Trophoblast cell (in vitro differentiated cells and primary cell): Measurements from ENCODE around the gene INAVA.

ENCODE experiments used
- DNase-seq, 2 donors: peaks; one replicate each; pipeline ENCODE4 v3.0.0-alpha.2; 2016
- H2AFZ ChIP-seq: 2 replicates; pipeline ENCODE4 v1.6.1; 2013; ENCODE audit warnings: low read length, moderate library complexity, mild to moderate bottlenecking; ENCODE audit not compliant: insufficient read depth, poor library complexity
- H2AK5ac ChIP-seq: 2 replicates; pipeline ENCODE4 v1.6.1; 2013; ENCODE audit warnings: mild to moderate bottlenecking, low read length
- H2BK120ac ChIP-seq: 2 replicates; pipeline ENCODE4 v1.6.1; 2013; ENCODE audit warnings: low read length, mild to moderate bottlenecking, moderate library complexity; ENCODE audit not compliant: insufficient read depth, poor library complexity
- H2BK12ac ChIP-seq: 2 replicates; pipeline ENCODE4 v1.6.1; 2013; ENCODE audit warnings: mild to moderate bottlenecking, low read length, moderate library complexity
- H2BK5ac ChIP-seq: 2 replicates; pipeline ENCODE4 v1.6.1; 2013; ENCODE audit warnings: low read length, low read depth, moderate library complexity, mild to moderate bottlenecking; ENCODE audit not compliant: poor library complexity
- H3K14ac ChIP-seq: 2 replicates; pipeline ENCODE4 v1.6.1; 2013; ENCODE audit warnings: mild to moderate bottlenecking, low read length
- H3K18ac ChIP-seq: 2 replicates; pipeline ENCODE4 v1.6.1; 2013; ENCODE audit warnings: mild to moderate bottlenecking, low read length
- H3K23ac ChIP-seq: 2 replicates; pipeline ENCODE4 v1.6.1; 2013; ENCODE audit warnings: low read length
- H3K27ac ChIP-seq: 2 replicates; pipeline ENCODE4 v1.5.1; 2013; ENCODE audit warnings: low read depth, mild to moderate bottlenecking, inconsistent platforms, low read length, moderate library complexity
- H3K27me3 ChIP-seq: 2 replicates; pipeline ENCODE4 v1.6.1; 2013; ENCODE audit warnings: inconsistent platforms, mild to moderate bottlenecking, low read length, moderate library complexity; ENCODE audit not compliant: insufficient read depth
- H3K36me3 ChIP-seq, 2 experiments: 1 replicate in 1 of 2; 2 replicates in 1 of 2; pipeline ENCODE4 v1.6.1; 2013; ENCODE audit warnings: low read length in 2 of 2, mild to moderate bottlenecking in 2 of 2, moderate library complexity in 1 of 2; ENCODE audit not compliant: insufficient read depth in 2 of 2, control insufficient read depth in 1 of 2
- H3K4ac ChIP-seq: 2 replicates; pipeline ENCODE4 v1.6.1; 2013; ENCODE audit warnings: low read depth, mild to moderate bottlenecking, low read length, moderate library complexity
- H3K4me1 ChIP-seq, 2 experiments: 1 replicate in 1 of 2; 2 replicates in 1 of 2; pipeline ENCODE4 v1.6.1; 2013; ENCODE audit warnings: low read length in 2 of 2, mild to moderate bottlenecking in 2 of 2, moderate library complexity in 1 of 2; ENCODE audit not compliant: insufficient read depth in 2 of 2, control insufficient read depth in 1 of 2
- H3K4me2 ChIP-seq: 2 replicates; pipeline ENCODE4 v1.6.1; 2013; ENCODE audit warnings: inconsistent platforms, mild to moderate bottlenecking, low read length, moderate library complexity
- H3K4me3 ChIP-seq: 2 replicates; pipeline ENCODE4 v1.5.1; 2013; ENCODE audit warnings: mild to moderate bottlenecking, low read depth, low read length, inconsistent platforms
- H3K79me1 ChIP-seq: one replicate; pipeline ENCODE4 v1.6.1; 2013; ENCODE audit warnings: low read length
- H3K79me2 ChIP-seq: 2 replicates; pipeline ENCODE4 v1.6.1; 2013; ENCODE audit warnings: low read length, mild to moderate bottlenecking; ENCODE audit not compliant: control insufficient read depth, insufficient read depth, poor library complexity
- H3K9ac ChIP-seq: 2 replicates; pipeline ENCODE4 v1.6.1; 2013; ENCODE audit warnings: mild to moderate bottlenecking, low read length
- H3K9me3 ChIP-seq: 2 replicates; pipeline ENCODE4 v1.6.1; 2013; ENCODE audit warnings: low read depth, mild to moderate bottlenecking, control low read depth, inconsistent platforms, low read length; ENCODE audit not compliant: insufficient read depth
- H4K12ac ChIP-seq: 2 replicates; pipeline ENCODE4 v1.6.1; 2013; ENCODE audit warnings: low read depth, mild to moderate bottlenecking, low read length, moderate library complexity
- H4K8ac ChIP-seq: 2 replicates; pipeline ENCODE4 v1.6.1; 2013; ENCODE audit warnings: low read depth, mild to moderate bottlenecking, low read length, moderate library complexity
- H4K91ac ChIP-seq: one replicate; pipeline ENCODE4 v1.6.1; 2013; ENCODE audit warnings: low read depth, mild to moderate bottlenecking, low read length, moderate library complexity
- WGBS: extraction: QIAGEN DNeasy Blood & Tissue Kit; methylation state at CpG from one replicate; pipeline ENCODE4 v1.1.7; 2013; ENCODE audit warnings: missing lambda C conversion rate; ENCODE audit not compliant: insufficient read length, insufficient coverage; ENCODE audit errors: extremely low coverage; 5-methylcytosine and 5-hydroxymethylcytosine counted together

Gene INAVA

GRCh38 chr1:200873671-200874397, 20.9 kb upstream of the INAVA start:
- Histone ChIP-seq H3K9me3 (no peaks in the 10 kb centered on the region), H2BK120ac (no peak overlapping the region), H4K91ac (no peak overlapping the region), H3K14ac (no peak overlapping the region), H3K79me2 (no peaks in the 10 kb centered on the region), H3K23ac (no peak overlapping the region), H3K4me1 (peaks cover 0 to 4% of the 10 kb centered on the region in 2 experiments), H2AFZ (peak overlapping the region; percentile 3), H2BK5ac (no peak overlapping the region), H3K9ac (no peak overlapping the region), H3K18ac (no peak overlapping the region), H2AK5ac (no peak overlapping the region), H3K27me3 (no peaks in the 10 kb centered on the region), H2BK12ac (no peak overlapping the region), H3K79me1 (no peaks in the 10 kb centered on the region), H3K27ac (no peak overlapping the region), H3K4ac (no peak overlapping the region), H4K8ac (no peak overlapping the region), H3K36me3 (no peaks in the 10 kb centered on the region), H4K12ac (no peak overlapping the region), H3K4me2 (no peak overlapping the region), H3K4me3 (no peak overlapping the region)
- WGBS = no CpG with 5 or more reads among the region's 66 CpGs
- DNase-seq = no peak

GRCh38 chr1:200874694-200875093, 20.0 kb upstream of the INAVA start:
- Histone ChIP-seq H3K36me3 (no peaks in the 10 kb centered on the region), H3K27ac (no peak overlapping the region), H3K9me3 (no peaks in the 10 kb centered on the region), H3K18ac (no peak overlapping the region), H4K12ac (no peak overlapping the region), H3K79me1 (no peaks in the 10 kb centered on the region), H3K14ac (no peak overlapping the region), H4K91ac (no peak overlapping the region), H2BK12ac (no peak overlapping the region), H3K4me2 (no peak overlapping the region), H2BK120ac (no peak overlapping the region), H3K9ac (no peak overlapping the region), H3K27me3 (no peaks in the 10 kb centered on the region), H2BK5ac (no peak overlapping the region), H3K4ac (no peak overlapping the region), H2AFZ (no peak overlapping the region), H4K8ac (no peak overlapping the region), H3K79me2 (no peaks in the 10 kb centered on the region), H3K4me3 (no peak overlapping the region), H3K4me1 (peaks cover 0 to 4% of the 10 kb centered on the region in 2 experiments), H2AK5ac (no peak overlapping the region), H3K23ac (no peak overlapping the region)
- no CpG with 5 or more reads among the region's 6 CpGs for WGBS
- DNase-seq = no peak

DNA sequence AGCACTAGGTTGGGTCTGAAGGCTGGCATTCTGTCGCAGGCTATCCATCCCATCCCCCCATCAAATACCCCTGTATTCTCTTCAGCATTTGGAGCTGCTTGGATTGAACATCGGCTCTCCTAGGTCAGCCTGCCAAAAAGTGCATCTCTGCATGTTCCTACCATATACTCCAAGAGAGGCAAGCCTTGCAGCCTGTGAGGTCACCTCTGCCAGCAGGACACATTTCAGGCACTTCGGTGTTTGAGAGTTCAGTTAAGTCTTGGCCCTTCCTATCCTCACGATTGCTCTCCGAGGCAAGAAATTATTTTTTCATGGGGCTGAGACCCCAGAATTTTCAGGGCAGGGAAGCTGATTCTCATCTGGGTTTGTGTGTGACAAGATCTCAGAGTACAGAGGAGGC, 19.3 kb upstream of the INAVA start:
- DNase-seq = no peak
- no peak overlapping the region for H2BK120ac ChIP-seq
- H4K91ac ChIP-seq = no peak overlapping the region
- H4K12ac ChIP-seq = no peak overlapping the region
- no peaks in the 10 kb centered on the region for H3K79me1 ChIP-seq
- H3K4ac ChIP-seq = no peak overlapping the region
- no peaks in the 10 kb centered on the region for H3K79me2 ChIP-seq
- H3K4me3 ChIP-seq = peak overlapping the region; percentile 13
- no peak overlapping the region for H4K8ac ChIP-seq
- H3K4me1 ChIP-seq = peaks cover 0 to 9% of the 10 kb centered on the region in 2 experiments
- WGBS = no CpG with 5 or more reads among the region's 5 CpGs
- H3K4me2 ChIP-seq = no peak overlapping the region
- no peak overlapping the region for H3K14ac ChIP-seq
- H3K9me3 ChIP-seq = no peaks in the 10 kb centered on the region
- no peak overlapping the region for H2AK5ac ChIP-seq
- H2AFZ ChIP-seq = no peak overlapping the region
- H3K23ac ChIP-seq = no peak overlapping the region
- H3K36me3 ChIP-seq = no peaks in the 10 kb centered on the region
- no peaks in the 10 kb centered on the region for H3K27me3 ChIP-seq
- no peak overlapping the region for H3K18ac ChIP-seq
- H2BK5ac ChIP-seq = no peak overlapping the region
- no peak overlapping the region for H2BK12ac ChIP-seq
- H3K9ac ChIP-seq = no peak overlapping the region
- H3K27ac ChIP-seq = no peak overlapping the region

- Histone ChIP-seq H3K4ac (no peak overlapping the region), H3K36me3 (no peaks in the 10 kb centered on the region), H4K91ac (no peak overlapping the region)
Observed at GRCh38 chr1:200877010-200877409, 17.7 kb upstream of the INAVA start.

More at GRCh38 chr1:200877010-200877409, 17.7 kb upstream of the INAVA start:
- Histone ChIP-seq H3K27me3 (no peaks in the 10 kb centered on the region), H3K4me3 (no peak overlapping the region), H3K9me3 (no peaks in the 10 kb centered on the region), H3K23ac (no peak overlapping the region), H3K79me2 (no peaks in the 10 kb centered on the region), H3K4me1 (peaks cover 0 to 9% of the 10 kb centered on the region in 2 experiments), H3K4me2 (no peak overlapping the region), H2BK12ac (no peak overlapping the region), H3K18ac (no peak overlapping the region), H4K12ac (no peak overlapping the region), H2AK5ac (no peak overlapping the region), H2BK5ac (no peak overlapping the region), H3K14ac (no peak overlapping the region), H3K9ac (no peak overlapping the region), H2BK120ac (no peak overlapping the region), H3K79me1 (no peaks in the 10 kb centered on the region), H2AFZ (no peak overlapping the region), H3K27ac (no peak overlapping the region), H4K8ac (no peak overlapping the region)
- DNase-seq = no peak
- WGBS = no CpG with 5 or more reads among the region's 3 CpGs
